H1 (cell line): ENCODE results near the gene EPHB1. TPM values are rescaled to one million over a fixed set of nuclear protein-coding genes. Genes with fewer than 3 reads are reported as not detected.

Source experiments
- CTCF ChIA-PET: fragments of 300-600 bp; sonication (Branson Sonifier 250); formaldehyde crosslinking; loops from one replicate; lab custom pipeline; 2021; ENCODE audit not compliant: partially characterized antibody; lab: Charles Lee
- POLR2A ChIA-PET: fragments of 300-600 bp; sonication (Branson Sonifier 250); formaldehyde crosslinking; loops from one replicate; lab custom pipeline; 2021; ENCODE audit warnings: inconsistent platforms; ENCODE audit not compliant: partially characterized antibody; lab: Charles Lee
- DNase-seq, 2 experiments: peaks; one replicate each; pipeline versions ENCODE4 v3.0.0 to v3.0.0-alpha.2; 2010 to 2022; ENCODE audit warnings: low spot score in 2 of 2, low read depth in 1 of 2, mixed read lengths in 1 of 2
- FAIRE-seq: peaks from 2 replicates; lab custom pipeline; 2011; peaks lifted over from hg19 to GRCh38; lab: Jason Lieb, UNC
- H2AFZ ChIP-seq: 2 replicates; pipeline ENCODE4 v1.8.1; 2012; ENCODE audit warnings: low read length, inconsistent platforms
- H2AK5ac ChIP-seq: 2 replicates; pipeline ENCODE4 v1.6.1; 2013; ENCODE audit warnings: low read depth, low read length
- H2BK120ac ChIP-seq: replicated peaks from 2 replicates; pipeline ENCODE3; 2013; ENCODE audit warnings: low read depth, low read length, inconsistent platforms
- H2BK12ac ChIP-seq: 2 replicates; pipeline ENCODE4 v1.6.1; 2013; ENCODE audit warnings: low read depth, low read length
- H2BK15ac ChIP-seq: 2 replicates; pipeline ENCODE4 v1.6.1; 2013; ENCODE audit warnings: low read length
- H2BK20ac ChIP-seq: 2 replicates; pipeline ENCODE4 v1.6.1; 2013; ENCODE audit warnings: low read length
- H2BK5ac ChIP-seq: 2 replicates; pipeline ENCODE4 v1.6.1; 2013; ENCODE audit warnings: low read depth, low read length
- H3K14ac ChIP-seq: 2 replicates; pipeline ENCODE4 v1.6.1; 2013; ENCODE audit warnings: inconsistent platforms; ENCODE audit not compliant: insufficient read length
- H3K18ac ChIP-seq: 2 replicates; pipeline ENCODE4 v1.6.1; 2013; ENCODE audit warnings: low read length; ENCODE audit errors: extremely low read depth
- H3K23ac ChIP-seq: 2 replicates; pipeline ENCODE4 v1.6.1; 2013; ENCODE audit warnings: inconsistent platforms; ENCODE audit not compliant: insufficient read length
- H3K23me2 ChIP-seq: 2 replicates; pipeline ENCODE4 v1.6.1; 2013; ENCODE audit warnings: low read depth, low read length
- H3K27ac ChIP-seq: 2 replicates; pipeline ENCODE4 v1.6.1; 2011; ENCODE audit warnings: low read depth, low read length, inconsistent platforms
- H3K27me3 ChIP-seq, 4 experiments: replicated peaks in 1 of 4; 1 replicate in 1 of 4; 2 replicates in 3 of 4; pipeline versions ENCODE4 v1.6.1 to v1.8.1; 2011 to 2013; ENCODE audit warnings: low read length in 3 of 4, mild to moderate bottlenecking in 3 of 4, inconsistent platforms in 2 of 4, mixed read lengths in 2 of 4, moderate library complexity in 1 of 4; ENCODE audit not compliant: control insufficient read depth in 3 of 4, insufficient read depth in 3 of 4; ENCODE audit errors: extremely low read depth in 1 of 4
- H3K36me3 ChIP-seq, 4 experiments: 2 replicates each; pipeline versions ENCODE4 v1.6.1 to v1.8.1; 2011 to 2013; ENCODE audit warnings: mild to moderate bottlenecking in 4 of 4, low read length in 3 of 4, moderate library complexity in 2 of 4, control low read depth in 1 of 4, inconsistent platforms in 1 of 4; ENCODE audit not compliant: insufficient read depth in 4 of 4, control insufficient read depth in 2 of 4
- H3K4ac ChIP-seq: replicated peaks from 2 replicates; pipeline ENCODE3; 2013; ENCODE audit warnings: low read length, low read depth, mixed read lengths, inconsistent platforms; ENCODE audit not compliant: insufficient read length
- H3K4me1 ChIP-seq, 4 experiments: replicated peaks in 1 of 4; 1 replicate in 1 of 4; 2 replicates in 3 of 4; pipeline versions ENCODE4 v1.6.1 to v1.8.1; 2011 to 2013; ENCODE audit warnings: low read length in 3 of 4, inconsistent platforms in 2 of 4, mixed read lengths in 1 of 4; ENCODE audit not compliant: insufficient read depth in 4 of 4, control insufficient read depth in 3 of 4
- H3K4me2 ChIP-seq, 2 experiments: 2 replicates each; pipeline versions ENCODE4 v1.6.1 to v1.8.1; 2011 to 2013; ENCODE audit warnings: low read depth in 2 of 2, low read length in 2 of 2, control low read depth in 1 of 2, inconsistent platforms in 1 of 2, mild to moderate bottlenecking in 1 of 2; ENCODE audit not compliant: insufficient read depth in 1 of 2
- H3K4me3 ChIP-seq, 4 experiments: fragments of 200-600, 300-600 bp in 1 of 4; sonication (generic), shearing (Covaris generic), sonication (Bioruptor Twin) in 1 of 4; 2 replicates each; pipeline versions ENCODE4 v1.5.1 to v1.8.1; 2011 to 2016; ENCODE audit warnings: low read length in 4 of 4, low read depth in 3 of 4, control low read depth in 2 of 4, inconsistent platforms in 2 of 4, mild to moderate bottlenecking in 2 of 4, mixed read lengths in 1 of 4, moderate library complexity in 1 of 4; ENCODE audit not compliant: insufficient read depth in 2 of 4; ENCODE audit errors: extremely low read depth in 1 of 4
- H3K56ac ChIP-seq: replicated peaks from 2 replicates; pipeline ENCODE3; 2013; ENCODE audit warnings: low read depth, mild to moderate bottlenecking, mixed read lengths, low read length, inconsistent platforms; ENCODE audit not compliant: insufficient read length
- H3K79me1 ChIP-seq: 2 replicates; pipeline ENCODE4 v1.6.1; 2013; ENCODE audit warnings: low read depth, low read length, control low read depth
- H3K79me2 ChIP-seq, 2 experiments: 2 replicates each; pipeline versions ENCODE4 v1.6.1 to v1.8.1; 2012 to 2013; ENCODE audit warnings: low read length in 2 of 2, mild to moderate bottlenecking in 2 of 2, inconsistent platforms in 1 of 2; ENCODE audit not compliant: insufficient read depth in 2 of 2, control insufficient read depth in 1 of 2
- H3K9ac ChIP-seq, 4 experiments: replicated peaks in 1 of 4; 1 replicate in 1 of 4; 2 replicates in 3 of 4; pipeline versions ENCODE4 v1.6.1 to v1.8.1; 2011 to 2013; ENCODE audit warnings: low read depth in 3 of 4, low read length in 3 of 4, control low read depth in 2 of 4, mild to moderate bottlenecking in 2 of 4, moderate library complexity in 2 of 4, inconsistent platforms in 1 of 4; ENCODE audit errors: extremely low read depth in 1 of 4
- H3K9me3 ChIP-seq, 2 experiments: 2 replicates each; pipeline versions ENCODE4 v1.6.1 to v1.8.1; 2012 to 2013; ENCODE audit warnings: mild to moderate bottlenecking in 2 of 2, moderate library complexity in 2 of 2, control low read depth in 1 of 2, inconsistent platforms in 1 of 2, low read depth in 1 of 2, low read length in 1 of 2, mixed read lengths in 1 of 2; ENCODE audit not compliant: insufficient read depth in 2 of 2
- H4K20me1 ChIP-seq, 2 experiments: replicated peaks in 1 of 2; 2 replicates each; pipeline versions ENCODE3 to v1.8.1; 2011 to 2013; ENCODE audit warnings: inconsistent platforms in 2 of 2, low read length in 2 of 2, mild to moderate bottlenecking in 1 of 2; ENCODE audit not compliant: insufficient read depth in 2 of 2, control insufficient read depth in 1 of 2
- H4K5ac ChIP-seq: 2 replicates; pipeline ENCODE4 v1.6.1; 2013; ENCODE audit warnings: low read length, low read depth, mixed read lengths, inconsistent platforms; ENCODE audit not compliant: insufficient read length
- H4K8ac ChIP-seq: 2 replicates; pipeline ENCODE4 v1.8.0; 2013; ENCODE audit warnings: mild to moderate bottlenecking, moderate library complexity, low read length, inconsistent platforms; ENCODE audit not compliant: insufficient read depth; ENCODE audit errors: extremely low read depth
- H4K91ac ChIP-seq: replicated peaks from 2 replicates; pipeline ENCODE3; 2013; ENCODE audit warnings: low read length, mixed read lengths, inconsistent platforms; ENCODE audit not compliant: insufficient read length
- ASH2L ChIP-seq: fragments of 200-600, 300-600 bp; sonication (generic); IDR thresholded peaks from one replicate; pipeline ENCODE4 v1.7.1; 2017; ENCODE audit warnings: low read length
- KDM4A ChIP-seq: IDR thresholded peaks from one replicate; pipeline ENCODE4 v1.7.1; 2012; ENCODE audit warnings: low read depth, mild to moderate bottlenecking, moderate library complexity, low read length, inconsistent platforms; ENCODE audit not compliant: severe bottlenecking
- MAX ChIP-seq: IDR thresholded peaks from 2 replicates; pipeline ENCODE4 v1.6.1; 2012; ENCODE audit warnings: inconsistent platforms
- SIRT6 ChIP-seq: IDR thresholded peaks from one replicate; pipeline ENCODE4 v1.7.1; 2012; ENCODE audit warnings: low read length, inconsistent platforms
- TAF7 ChIP-seq: optimal IDR thresholded peaks from 2 replicates; pipeline ENCODE3; 2011; ENCODE audit warnings: low read depth, mild to moderate bottlenecking, inconsistent platforms, low read length, moderate library complexity, borderline replicate concordance
- WGBS, 2 experiments: shearing (Covaris generic) in 1 of 2; methylation state at CpG; one replicate each; pipeline versions ENCODE4 v1.1.6 to v1.1.7; 2013 to 2015; ENCODE audit warnings: low lambda C conversion rate in 2 of 2, mixed read lengths in 2 of 2, inconsistent platforms in 1 of 2, low coverage in 1 of 2, missing lambda C conversion rate in 1 of 2; ENCODE audit not compliant: insufficient replicate concordance in 2 of 2, insufficient coverage in 1 of 2, insufficient read length in 1 of 2; ENCODE audit errors: extremely low coverage in 1 of 2, missing lambda C conversion rate in 1 of 2; 5-methylcytosine and 5-hydroxymethylcytosine counted together
- polyA plus RNA-seq, 7 experiments: library from polyadenylated mRNA; depleted of rRNA in 3 of 7; stranded (reverse) in 5 of 7; unstranded in 2 of 7; fragments of >200 nt in 5 of 7; fragments of 200-250 nt in 2 of 7; gene quantifications; 1 replicate in 5 of 7; 2 replicates in 1 of 7; 4 replicates in 1 of 7; pipeline versions ENCODE4 v1.2.1 to v1.2.3, GENCODE V29; 2011 to 2013; ENCODE audit warnings: missing spikeins in 2 of 7, mixed read lengths in 2 of 7
- total RNA-seq: library from RNA; stranded (reverse); fragmentation: NEBNext Ultra II Directional; extraction: Animal tissue kit (Norgen Biotek cat#: 25700); gene quantifications from 2 replicates; pipeline ENCODE4 v1.2.1, GENCODE V29; 2021

EPHB1 gene
- total and polyA plus RNA-seq, 2 of the 8 experiments (the other 6 are each of a cell fraction or from before 2014, with no cell fraction given): 3.5 to 5.9 TPM

DNA sequence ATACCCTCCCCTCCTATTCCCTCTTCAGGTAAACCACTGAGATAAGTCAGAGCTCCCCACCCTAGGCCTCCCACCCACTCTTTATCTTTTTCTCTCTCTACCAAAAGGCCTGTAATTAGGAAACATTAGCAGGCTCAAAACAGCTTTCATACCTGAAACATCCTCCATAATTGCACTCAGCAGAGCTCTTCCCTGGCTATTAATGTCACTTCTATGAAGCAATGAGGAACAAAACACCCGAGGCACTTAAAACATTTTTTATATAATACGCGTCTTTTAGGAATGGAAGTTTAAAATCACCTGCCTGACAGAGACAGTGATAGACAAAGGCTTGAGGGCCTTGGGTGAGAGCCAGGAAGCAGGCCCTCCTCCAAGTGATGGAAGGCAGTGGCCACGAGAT lies 138.9 kb downstream of the EPHB1 start:
- Histone ChIP-seq H3K18ac (no peak overlapping the region), H3K23ac (no peak overlapping the region), H4K20me1 (no peaks in the 10 kb centered on the region), H2BK20ac (no peak overlapping the region), H3K23me2 (no peaks in the 10 kb centered on the region), H3K14ac (no peak overlapping the region), H3K36me3 (no peaks in the 10 kb centered on the region), H3K4me1 (peaks cover 15 to 26% (median 19%) of the 10 kb centered on the region in 4 experiments), H3K4ac (no peak overlapping the region), H3K4me2 (no peak overlapping the region), H3K79me2 (no peaks in the 10 kb centered on the region), H3K56ac (no peak overlapping the region), H4K8ac (no peak overlapping the region), H2BK15ac (no peak overlapping the region), H4K91ac (no peak overlapping the region), H2AFZ (no peak overlapping the region), H2AK5ac (no peak overlapping the region), H3K9me3 (no peaks in the 10 kb centered on the region), H3K27ac (no peak overlapping the region), H2BK12ac (no peak overlapping the region), H4K5ac (no peak overlapping the region), H2BK120ac (no peak overlapping the region), H3K4me3 (no peak overlapping the region), H3K27me3 (peaks cover 0 to 2% (median 0%) of the 10 kb centered on the region in 4 experiments; a peak in 3 of 7 replicates), H2BK5ac (no peak overlapping the region), H3K79me1 (no peaks in the 10 kb centered on the region), H3K9ac (no peak overlapping the region)
- DNase-seq: no peak
- POLR2A ChIA-PET: no interaction called here
- FAIRE-seq: no peak
- CTCF ChIA-PET: no interaction called here
- TF ChIP-seq ASH2L (no peak), MAX (no peak), SIRT6 (no peak), KDM4A (no peak), TAF7 (no peak)
- 94% methylated on average over 3 of the region's 4 CpGs; no CpG with 5 or more reads in 1 of the 2 experiments for WGBS, 2 experiments
